Amniotic stem cell (primary cell): ENCODE data around the gene NEGR1.

Experiments used
- DNase-seq: peaks from one replicate; lab custom pipeline; 2025; lab: John Stamatoyannopoulos, UW

The NEGR1 gene

DNA sequence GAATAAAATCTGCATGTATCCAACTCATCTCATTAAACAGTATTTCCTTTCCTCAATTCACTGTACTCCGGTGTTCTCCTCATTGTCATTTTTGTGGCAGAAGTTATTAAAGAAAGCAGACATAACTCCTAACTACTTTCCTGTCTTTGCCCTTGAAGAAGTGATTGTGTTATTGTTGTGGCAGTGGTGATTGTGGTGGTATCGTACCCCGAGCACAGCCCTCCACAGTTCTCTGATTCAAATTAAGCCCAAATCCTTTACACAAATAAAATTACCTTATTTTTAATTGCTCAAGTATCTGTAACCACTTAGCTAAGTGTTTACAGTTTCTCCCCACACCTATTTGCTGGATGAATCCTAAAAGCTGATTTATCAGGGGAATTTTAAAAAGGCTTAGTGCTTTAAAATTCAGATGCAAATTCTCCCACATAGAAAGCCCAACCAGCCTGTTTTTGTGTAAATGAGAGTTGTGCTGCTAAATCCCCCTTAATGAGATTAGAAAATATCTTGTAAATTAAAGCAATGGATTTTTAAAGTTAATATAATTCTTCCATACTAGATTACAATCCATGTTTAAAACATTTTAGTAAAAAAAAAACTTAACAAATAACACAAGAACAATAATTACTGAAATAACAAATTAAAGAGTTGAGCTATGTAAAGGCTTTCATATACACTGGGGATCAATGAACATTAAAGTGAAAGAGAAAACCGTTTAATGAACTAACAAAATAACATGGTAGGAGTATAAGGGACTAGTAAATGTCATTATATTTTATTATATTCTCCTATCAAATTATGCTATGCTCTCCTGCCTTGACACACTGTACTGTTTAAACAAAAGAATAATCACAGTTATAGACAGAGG lies 259.0 kb downstream of the NEGR1 start:
- no peak for DNase-seq

DNA sequence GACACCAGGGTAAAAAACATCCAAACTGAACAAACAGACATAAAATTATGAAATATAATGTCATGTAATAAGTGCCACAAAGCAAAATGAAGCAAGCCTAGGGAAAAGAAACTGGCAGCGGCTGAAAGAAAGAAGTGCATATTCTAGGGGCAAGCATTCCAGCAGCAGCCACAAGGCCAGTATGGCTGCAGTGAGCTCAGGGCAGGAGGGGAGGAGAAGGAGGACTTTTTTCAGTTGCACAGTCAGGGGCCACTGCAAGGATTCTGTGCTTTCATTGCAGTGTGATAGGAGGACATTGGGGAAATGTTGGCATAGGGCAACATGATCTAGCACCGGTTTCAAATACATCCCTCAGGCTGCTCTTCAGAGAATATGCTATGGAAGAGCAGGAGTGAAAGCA lies 263.8 kb downstream of the NEGR1 start:
- no peak for DNase-seq

DNA sequence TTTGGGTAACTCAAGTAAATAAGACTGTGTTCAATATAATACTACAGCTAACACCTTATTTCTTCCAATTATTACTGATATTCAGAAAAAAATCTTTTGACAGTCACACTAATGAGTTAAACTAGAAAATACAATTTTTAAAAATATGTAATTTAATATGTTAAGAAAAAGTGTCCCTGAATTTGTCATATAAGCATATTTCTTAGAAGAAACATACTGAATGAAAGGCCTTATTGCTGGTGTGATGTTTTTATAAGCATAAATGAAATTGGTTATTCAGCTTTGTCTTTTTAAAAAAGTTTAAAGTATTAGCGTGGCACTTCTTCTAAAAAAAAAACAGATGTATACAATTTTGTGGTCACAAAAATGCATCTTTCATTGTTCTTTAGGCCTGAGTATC lies 267.3 kb downstream of the NEGR1 start:
- no peak for DNase-seq

DNA sequence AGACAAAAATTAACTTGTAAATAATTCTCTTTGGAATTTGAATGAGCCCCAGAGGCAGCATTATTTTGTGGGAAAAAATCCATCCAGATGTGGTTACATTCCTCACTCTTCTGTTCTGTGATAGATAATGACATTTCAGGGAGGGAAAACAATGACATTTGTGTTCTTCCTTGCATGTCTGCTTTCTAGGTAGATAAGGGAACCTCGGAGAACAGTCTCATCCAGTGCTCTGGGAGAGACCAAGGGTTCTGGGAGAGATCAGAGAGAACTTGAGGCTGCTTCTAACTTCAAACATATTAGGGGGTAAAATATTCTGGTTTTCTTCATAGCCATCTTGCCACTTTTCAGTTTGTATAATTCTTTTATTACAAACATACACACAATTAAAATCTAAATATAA lies 269.2 kb downstream of the NEGR1 start:
- DNase-seq: no peak

DNA sequence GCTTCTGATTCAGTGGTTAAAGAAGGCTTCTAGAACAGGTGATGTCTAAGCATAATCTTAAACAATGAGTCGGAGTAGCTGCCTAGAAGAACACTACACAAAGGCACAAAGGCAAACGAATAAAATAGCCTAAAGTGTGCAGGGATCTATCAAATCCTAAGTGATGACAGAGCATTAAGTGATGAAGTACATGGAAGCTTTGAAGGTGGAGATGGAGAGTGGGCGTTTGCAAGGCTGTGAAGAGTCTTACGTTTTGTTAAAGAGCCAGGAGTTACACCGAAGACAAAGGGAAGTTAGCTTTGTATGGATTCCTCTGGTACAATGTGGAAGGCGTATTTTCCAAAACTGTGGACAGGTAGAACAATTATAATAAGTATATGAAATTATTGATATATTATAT lies 270.6 kb downstream of the NEGR1 start:
- no peak for DNase-seq

DNA sequence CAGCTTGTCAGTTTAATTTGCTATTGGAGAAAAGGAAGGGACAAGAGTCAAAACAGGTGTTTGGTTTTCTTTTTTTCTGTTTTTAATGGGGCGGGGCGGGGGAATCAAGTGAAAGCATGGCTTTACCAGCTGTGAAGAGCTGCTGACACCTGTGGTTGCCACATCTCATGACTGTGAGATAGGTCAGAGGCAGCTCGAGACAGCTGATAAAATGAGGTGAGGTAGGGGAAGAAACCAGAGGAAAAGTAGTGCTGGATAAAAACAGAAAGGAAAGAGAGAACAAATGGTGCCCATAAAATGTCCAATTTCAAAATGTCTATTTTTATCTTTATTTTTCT lies 272.3 kb downstream of the NEGR1 start:
- DNase-seq: no peak

DNA sequence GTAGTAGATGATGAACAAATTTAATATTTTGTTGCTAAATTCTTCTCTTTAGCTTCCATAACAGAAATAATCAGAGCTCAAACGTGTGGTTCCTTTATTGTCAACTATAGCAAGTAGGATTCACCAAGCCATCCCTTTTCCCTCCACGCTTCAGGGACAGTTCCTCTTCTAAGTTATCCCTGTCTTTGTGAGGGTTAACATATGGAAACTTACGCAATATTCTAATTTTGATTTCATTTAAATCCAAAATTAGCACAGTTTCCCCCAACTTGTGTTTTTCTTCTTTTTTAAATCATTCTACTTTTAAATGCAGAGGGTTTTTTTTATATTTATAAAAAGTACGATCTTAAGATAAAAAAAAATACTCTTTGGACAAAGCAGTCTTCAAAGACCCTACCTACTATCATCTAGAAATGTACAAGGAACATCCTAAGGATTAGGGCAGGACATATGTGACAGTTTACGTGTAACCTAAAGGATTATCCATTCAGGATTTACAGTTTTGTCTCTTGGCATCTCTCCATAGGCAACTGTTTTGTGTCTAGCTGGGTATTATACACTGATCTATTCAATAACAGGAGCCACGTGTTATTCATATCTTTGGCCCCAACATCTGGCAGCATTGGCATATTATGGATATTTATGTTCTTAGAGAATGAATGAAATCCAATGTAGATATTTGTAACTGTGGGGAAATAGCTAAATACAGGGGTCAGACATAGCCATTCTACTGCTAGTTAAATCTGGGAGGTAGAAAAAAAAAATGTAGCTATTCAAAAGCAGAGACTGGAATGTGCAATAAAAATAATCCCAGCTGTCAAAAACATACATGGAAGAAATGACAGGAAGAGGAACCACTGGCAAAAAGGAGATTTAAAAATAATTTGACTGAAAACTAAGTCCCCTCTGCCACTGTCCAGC lies 272.9 kb downstream of the NEGR1 start:
- DNase-seq: no peak

DNA sequence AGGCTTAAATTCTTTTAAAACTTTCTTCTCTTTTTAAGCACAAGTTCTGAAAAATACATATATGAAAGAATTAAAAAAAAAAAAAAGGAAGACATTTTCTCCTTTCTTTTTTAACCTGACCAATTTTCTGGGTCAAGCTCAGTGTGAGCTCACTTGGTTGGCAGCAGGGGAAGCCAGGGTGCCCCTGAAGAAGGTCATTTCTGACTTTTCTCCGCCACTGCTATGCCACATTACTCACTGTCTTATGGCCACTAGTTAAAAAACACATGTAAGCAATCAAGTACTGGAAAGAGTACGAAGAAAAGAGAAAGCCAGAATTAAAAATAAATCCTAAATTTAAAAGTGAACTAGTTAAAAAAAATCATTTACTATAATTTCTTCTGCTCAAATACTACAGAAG lies 275.0 kb downstream of the NEGR1 start:
- no peak for DNase-seq

DNA sequence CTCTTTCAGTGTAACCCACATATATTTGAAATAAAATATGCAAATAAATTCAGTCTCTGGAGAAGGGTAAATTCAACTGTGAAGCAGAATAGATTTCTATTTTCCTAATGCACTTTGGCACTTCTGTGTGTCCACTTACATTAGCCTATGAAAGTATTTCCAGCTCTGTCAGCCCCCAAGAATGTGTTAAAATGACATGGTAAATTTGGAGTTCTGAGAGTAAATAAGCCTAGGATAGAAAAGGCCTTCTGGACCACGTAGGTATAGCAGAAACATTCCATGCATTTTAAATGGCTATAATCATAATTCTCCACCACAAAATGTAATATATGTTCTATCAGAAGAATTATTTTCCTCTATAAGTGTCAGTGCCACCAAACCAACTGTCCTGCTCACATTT lies 276.2 kb downstream of the NEGR1 start:
- DNase-seq: no peak

DNA sequence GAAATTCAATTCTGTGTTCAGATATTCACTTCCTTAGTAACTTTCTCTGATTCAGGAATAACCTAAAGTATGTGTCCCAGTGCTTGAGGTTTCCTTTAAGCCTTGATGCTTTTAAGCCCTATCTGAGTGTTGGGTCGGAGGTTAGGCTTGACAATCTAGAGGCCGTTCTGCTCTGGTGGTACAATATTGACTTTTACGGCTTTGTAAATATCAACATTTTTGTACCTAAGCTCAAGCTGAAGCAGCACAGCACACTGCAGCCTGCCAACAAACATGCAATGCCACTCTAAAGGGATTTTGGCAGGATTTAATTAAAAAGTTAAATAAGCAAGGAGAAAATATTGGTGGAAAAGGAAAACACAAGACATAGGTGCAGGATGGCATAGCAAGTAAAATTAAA lies 279.2 kb downstream of the NEGR1 start:
- no peak for DNase-seq

DNA sequence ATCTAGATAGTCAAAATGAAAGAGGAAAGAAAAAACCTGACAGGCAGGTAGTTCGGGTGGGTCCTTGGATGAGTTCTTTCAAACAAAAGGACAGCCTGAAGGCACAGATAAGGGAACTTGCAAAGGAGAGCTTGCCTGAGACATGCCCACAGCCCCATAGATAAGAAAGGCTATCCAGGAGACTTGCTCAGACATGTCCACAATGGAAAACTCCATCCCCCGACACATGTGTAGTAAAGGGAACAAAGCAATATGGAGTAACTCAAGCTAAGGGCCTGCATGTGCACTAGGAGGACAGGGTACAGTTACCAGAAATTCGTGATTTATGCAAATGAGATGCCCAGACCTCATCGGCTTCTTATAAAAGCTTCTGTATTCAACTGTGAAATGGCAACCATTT lies 281.5 kb downstream of the NEGR1 start:
- DNase-seq: no peak

DNA sequence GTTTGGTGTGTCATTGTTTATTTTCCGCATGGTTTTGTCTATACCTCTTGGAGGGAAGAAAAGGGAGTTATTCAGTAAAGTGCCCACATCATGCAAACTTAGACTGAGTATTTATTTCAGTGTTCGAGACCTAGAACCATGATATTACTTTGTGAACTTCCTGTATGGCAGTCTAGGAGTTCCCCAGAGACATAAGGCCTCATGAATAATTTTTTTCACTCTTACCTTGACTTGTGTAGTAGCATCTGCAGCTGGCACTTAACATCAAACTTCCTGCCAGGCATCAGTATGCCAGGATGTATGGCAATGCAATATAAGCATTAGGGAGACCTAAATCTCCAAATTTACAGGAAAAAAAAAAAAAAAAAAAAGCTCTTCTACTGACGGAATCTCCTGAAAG lies 287.7 kb downstream of the NEGR1 start:
- no peak for DNase-seq

DNA sequence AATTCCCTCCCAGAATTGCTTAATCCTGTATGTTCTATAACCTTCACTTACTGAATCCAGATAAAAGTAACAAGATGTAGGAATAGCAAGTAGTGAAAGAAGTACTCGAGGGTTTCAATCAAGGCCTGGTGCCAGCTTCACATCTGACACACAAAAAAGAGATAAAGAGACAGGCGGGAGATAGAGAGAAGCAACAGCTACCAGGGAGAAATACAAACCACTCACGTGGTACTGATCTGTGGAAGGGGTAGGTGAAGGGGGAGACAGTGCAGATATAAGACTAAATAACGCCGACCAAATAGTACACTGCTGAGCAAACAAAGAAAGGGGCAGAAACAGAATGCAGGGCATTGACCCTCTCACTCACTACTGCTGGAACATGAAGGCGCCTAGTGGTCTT lies 295.2 kb downstream of the NEGR1 start:
- DNase-seq: no peak

DNA sequence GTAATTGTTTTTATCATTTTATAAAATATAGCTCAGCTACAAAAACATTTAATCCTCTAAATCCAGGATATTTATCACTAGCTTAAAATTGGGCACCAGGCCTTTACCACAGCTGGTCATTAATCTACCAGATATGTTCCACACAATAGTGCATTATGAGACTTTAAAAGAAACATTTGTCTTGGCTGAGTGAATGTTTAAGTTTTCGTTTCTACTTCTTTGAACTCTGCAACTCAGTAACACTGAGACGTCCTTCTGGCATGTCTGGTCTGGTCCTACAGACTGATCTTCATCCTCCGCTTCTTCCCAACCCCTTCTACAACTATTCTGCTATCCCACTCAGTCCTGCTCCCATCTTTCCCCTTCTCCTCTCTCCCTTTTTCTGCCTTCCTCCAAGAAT lies 296.2 kb downstream of the NEGR1 start:
- no peak for DNase-seq

DNA sequence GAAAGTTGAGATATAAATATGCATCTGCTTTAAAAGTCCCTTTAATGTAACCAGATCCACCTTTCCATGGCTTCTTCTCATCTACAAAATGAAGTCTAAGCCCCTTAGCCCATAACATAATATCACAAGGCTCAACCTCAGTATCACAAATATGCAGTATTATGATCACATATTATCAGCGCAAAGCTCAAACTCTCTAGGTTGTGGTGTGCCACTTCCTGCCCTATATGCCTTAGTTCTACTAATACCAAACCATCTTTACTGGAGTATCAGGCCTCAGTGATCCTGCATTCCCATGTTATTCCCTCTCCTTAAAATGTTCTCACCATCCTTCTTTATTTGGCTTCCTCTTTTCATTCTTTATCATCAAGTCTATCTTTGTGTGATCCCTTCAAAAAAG lies 301.8 kb downstream of the NEGR1 start:
- no peak for DNase-seq

DNA sequence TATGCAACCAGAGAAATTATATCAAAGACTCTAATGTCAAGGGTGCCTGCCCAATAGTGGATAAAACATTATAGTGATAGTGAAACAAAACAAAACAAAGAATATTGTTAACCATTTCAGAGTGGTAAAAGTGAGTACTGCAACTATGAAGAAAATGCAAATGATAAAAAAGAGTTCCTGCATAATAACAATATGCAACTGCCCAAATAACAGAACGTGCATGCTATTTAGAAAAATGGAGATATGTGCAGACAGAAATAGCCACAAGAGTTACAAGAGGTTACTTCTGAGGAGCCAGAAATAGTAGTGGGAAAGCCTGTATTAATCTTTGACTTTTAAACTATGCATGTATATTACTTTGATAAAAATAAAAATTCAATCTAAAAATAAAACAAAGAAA lies 302.5 kb downstream of the NEGR1 start:
- DNase-seq: no peak

DNA sequence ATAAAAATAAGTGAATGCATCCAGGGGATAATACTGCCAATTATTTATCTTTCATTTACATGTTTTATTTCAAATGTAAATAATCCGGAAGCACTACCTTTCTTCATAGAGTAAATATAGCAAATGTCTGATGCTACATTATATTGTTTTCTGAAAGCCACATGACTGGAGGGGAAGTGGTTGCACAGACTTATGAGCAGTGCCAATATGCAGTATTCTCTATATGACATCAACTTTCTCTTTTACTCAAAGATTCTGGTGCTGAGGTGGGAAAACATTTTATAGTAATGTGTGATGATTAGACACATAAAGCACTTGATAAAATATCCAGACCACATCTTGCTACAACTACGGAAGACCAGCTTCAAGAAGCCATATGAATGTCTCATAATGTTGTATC lies 314.7 kb downstream of the NEGR1 start:
- no peak for DNase-seq

DNA sequence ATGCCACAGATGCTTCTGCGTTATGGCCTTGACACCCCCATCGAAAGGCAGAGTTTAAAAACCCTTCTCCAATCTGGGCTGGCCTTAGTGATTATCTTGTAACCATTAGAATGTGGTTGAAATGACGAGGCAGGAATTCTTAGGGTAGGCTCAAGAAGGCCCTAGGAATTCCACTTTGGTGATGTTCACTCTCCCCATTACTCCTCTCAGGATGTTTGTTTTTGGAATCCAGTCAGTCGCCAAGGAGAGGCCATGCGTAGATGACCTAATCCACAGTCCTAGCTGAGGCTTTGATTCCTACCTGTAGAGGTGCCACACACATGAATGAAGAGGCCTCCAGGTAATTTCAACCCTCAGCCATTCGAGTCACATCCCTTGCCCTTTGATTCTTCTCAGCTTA lies 318.2 kb downstream of the NEGR1 start:
- no peak for DNase-seq

DNA sequence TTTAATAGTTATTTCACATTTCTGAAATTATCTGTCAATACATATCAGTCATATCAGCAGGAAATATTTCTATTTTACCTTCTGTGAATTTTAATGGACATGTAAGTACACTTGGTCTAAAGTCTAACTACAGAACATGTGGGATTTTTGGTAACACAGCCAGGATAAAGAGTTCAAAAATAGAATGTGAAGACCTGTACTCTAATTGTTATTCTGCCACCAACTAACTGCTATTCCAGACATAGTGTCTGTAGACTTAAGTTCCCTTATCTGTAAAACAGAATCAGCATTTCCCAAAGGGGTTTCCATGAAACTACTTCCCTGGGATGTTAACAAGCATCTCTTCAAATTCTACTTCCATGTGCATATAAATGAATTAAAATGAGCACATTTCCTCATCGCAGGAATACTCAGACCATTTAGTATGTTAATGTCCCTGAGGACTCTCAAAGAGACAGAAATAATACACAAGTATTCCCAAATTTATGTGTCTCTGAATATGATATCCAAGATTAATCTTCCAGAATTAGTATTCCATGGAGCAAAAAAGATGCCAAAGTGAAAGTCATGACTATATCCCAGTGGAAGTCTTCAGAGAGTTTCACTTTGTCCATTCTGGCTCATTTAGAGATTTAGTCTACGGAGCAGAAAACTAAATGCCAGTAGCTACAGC lies 325.6 kb downstream of the NEGR1 start:
- DNase-seq: no peak

DNA sequence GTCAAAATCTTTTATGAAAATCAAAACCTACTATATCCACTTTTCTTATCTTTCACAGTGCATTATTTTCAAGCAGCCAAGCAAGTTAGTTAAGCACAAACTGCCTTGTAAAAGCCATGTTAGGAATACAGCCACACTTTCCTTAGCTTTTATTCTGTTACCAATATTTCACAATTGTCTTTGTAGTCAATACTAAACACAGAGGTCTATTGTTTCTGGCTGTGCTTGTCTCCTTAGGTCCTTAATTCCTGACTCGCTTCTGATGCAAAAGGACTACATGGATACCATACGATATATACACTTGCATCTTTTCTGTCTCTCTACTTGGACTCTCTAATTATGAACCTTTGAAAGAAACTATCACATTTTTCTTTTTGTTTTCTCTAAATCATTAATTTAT lies 331.8 kb downstream of the NEGR1 start:
- DNase-seq: no peak

DNA sequence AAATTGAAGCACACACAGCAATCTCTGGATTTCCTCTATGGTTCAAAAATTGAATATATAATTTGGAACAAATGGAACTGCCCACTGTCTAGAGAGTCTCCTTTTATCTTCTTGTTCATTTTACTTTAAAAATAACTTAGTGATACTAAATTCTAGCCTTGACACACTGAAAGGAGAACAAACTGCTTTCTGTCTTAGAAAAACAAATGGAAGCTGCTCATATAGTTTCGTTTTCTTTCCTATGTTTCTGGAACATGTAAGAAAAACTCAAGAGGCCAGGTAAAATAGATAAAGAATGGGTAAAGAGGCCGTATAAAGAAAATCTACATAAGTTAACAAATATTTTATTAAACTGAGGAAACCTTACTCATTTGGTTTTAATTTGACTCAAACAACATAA lies 332.7 kb downstream of the NEGR1 start:
- DNase-seq: no peak

DNA sequence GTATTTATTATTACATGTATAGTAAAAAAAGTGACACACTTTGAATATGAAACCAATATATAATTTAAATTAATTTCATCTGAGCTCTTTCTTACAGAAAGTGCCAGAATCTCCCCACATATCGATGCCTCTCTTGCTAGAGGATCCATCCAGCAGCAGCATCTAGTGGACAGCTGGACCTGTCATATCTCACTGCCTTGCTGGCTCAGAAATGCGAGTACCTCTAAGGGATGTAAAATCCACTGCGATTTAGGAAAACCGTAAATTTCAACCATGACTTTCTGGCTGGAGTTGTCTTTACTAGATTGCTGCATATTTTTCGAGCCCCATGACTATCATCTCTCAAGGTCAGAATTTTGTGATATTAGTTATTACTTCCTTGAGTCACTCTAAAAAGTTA lies 333.8 kb downstream of the NEGR1 start:
- DNase-seq: no peak

DNA sequence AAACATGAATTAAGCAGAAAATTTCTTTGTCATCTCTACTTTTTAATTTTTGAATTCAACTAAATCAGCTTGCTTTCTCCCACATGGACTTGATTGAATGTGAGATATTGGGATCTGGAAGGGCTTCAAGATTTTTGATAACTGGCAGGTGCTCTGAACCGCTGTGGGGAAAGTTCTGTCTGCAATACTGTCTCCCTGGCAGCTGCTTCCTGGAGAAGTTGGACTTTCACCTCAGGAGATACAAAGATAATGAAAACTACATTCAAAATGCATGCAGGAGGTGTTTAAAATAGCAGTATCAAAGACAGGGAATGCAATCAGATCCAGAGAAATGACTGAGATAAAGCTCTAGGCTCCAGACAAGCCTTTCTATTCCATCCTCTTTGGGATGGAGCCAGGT lies 338.3 kb downstream of the NEGR1 start:
- no peak for DNase-seq
